Occipital lobe (tissue), 2 donors: Measurements from ENCODE around the gene CD200. TPM values are rescaled to one million over a fixed set of nuclear protein-coding genes. Genes with fewer than 3 reads are reported as not detected.

Experiments
- DNase-seq: peaks from one replicate; lab custom pipeline; 2025; lab: John Stamatoyannopoulos, UW
- total RNA-seq: library from RNA; depleted of rRNA; stranded (reverse); fragments of >200 nt; gene quantifications from one replicate; pipeline ENCODE4 v1.2.3, GENCODE V29; 2014

The CD200 gene
- total RNA-seq, 1 donor from 2014 or later, result 41.6 TPM

DNA sequence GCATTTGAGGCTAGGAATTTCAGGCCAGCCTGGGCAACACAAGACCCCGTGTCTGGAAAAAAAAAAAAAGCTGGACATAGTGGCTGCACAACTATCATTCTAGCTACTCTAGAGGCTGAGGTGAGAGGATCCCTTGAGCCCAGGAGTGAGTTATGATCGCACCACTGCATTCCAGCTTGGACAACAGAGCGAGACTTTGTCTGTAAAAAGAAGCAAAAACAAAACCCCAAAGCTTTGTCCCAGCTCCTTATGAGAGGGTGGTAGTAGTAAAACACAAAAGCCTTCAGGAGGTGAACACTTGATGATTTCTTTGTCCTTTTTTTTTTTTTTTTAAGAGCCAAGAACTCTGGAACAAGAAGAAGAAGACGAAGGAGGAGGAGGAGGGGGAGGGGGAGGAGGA, 1.1 kb upstream of the CD200 start:
- DNase-seq, result no peak

DNA sequence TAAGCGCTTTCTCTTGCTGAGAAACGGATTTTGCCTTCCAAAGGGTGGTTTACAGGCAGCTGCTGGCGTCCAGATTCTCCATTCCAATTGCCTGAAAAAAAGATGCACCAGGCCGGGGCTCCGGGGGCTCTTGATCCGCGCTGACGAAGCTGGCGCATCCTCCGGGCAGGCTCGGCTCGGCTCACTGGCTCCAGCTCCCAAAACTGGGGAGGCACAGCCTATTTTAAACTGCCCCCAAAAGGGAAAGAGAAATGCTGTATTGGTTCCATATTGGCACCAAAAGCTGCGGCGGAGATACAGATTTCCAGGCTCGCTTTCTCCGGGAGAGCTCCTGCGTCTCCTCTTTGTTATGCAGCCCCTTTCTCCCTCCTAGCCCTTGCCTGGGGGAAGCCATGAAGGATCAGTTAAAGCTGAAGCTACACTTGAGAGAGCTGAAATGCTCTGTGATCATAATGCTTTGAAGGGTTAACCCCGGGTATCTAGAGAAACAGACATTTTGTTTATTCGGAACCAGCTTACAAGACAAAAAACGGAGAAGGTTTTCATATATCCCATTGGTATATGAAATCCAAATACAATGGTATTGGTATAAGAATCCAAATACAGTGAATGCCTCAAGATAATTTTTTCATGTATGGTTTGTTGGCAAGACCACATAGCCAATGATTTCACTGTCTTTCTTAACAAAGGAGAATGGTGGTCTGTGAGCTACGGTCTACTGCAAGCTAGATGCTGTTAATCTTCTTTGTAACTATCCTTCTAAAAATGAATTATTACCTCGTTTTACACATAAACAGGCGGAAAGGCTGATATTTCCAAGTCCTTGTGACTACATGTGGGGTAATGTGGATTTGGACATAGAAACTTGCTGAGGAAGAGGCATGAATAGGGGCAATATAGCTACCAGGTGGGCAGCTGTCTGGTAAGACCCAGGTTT, 693 bp downstream of the CD200 start:
- DNase-seq, result peak; percentile 48

DNA sequence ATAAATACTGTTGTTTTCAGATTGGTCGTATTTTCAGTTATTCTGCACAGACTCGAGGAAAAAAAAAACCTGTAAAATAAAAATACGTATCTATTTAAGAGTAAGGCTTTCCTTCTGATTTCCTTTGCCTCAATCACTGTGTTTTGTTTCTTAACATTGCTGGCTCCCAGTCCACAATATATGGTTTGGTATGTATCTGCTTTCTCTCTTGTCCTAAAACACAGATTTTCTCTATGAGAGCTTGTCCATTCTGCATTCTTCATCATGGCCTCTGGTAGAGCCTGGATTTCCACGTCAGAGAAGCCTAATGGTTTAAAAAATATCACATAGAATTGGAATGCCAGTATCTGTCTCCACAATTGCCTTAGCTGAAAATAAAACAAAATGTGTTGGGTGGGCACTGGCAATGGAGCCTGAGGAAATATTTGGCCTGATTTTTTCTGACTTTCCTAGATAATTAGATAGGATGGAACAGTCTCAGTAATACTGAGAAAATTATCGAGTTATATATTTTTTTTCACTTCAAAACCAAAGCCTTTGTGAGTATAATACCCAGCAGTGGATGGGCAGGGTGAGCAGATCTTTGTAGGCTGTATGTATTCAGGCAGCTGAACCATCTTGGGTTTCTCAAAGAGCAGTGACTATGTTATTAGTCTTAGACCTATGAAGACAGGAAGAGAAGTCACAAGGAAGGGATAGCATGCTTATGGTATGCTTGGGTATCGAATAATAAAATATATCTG, 1.9 kb downstream of the CD200 start:
- no peak for DNase-seq

DNA sequence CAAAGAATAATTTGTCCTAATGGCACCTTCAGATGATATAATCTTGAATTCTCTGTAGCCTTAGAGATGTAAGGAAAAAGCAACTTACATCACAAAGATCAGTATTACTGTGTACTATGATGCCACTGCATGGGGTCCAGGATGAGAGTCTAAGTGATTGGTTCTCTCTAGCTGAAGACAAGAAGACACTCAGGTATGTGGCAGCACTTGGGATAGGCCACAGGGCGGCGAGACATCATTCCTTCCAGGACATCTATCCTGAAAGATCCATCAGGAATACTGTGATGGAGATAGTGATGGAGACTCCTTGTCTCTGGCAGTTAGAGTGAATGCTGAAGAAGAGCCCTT, 2.5 kb downstream of the CD200 start:
- DNase-seq, result no peak

DNA sequence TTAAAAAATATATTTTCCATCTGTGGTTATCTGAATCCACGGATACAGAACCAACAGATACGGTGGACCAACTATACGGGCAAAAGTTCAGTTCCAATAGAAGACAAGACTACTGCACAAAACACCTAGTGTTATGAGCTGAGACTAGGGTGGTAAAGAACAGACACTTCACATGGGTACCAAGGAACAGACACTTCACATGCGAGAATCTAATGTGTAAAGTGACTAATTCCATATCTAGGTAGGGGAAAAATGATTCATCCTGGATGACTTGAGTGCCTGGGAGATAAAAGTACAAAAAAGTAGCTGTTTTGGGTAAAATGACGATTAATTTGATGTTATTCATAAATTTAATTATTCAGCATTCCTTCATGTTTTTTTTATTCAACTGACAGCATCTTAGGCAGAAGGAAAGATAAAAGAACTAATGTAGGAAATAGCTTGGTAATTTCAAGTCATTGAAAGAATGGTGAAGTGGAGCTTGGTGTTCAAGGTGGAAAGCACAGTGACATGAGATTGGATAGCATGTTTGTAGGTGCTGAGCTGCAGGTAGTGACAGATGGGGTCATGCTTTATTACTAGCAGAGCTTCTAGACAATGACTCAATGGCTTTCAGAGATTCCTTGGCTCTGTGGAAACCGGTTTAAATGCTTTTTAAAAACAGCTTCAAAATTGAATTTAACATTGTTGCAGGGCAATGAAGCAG, 5.2 kb downstream of the CD200 start:
- DNase-seq, result no peak

DNA sequence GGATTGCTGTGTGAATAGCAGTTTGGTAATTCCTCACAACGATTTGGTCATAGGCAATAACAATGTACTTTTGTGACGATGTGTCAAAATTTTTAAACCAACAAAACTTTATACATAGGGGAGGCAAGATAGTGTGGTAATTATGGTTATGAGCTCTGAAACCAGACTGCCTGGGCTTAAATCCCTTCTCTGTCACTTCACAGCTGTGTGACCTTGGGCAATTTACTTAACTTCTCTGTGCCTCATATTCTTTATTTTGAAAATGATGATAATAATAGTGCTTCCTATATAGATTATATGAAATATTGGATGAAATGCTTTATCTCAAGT, 5.7 kb downstream of the CD200 start:
- DNase-seq, result no peak

DNA sequence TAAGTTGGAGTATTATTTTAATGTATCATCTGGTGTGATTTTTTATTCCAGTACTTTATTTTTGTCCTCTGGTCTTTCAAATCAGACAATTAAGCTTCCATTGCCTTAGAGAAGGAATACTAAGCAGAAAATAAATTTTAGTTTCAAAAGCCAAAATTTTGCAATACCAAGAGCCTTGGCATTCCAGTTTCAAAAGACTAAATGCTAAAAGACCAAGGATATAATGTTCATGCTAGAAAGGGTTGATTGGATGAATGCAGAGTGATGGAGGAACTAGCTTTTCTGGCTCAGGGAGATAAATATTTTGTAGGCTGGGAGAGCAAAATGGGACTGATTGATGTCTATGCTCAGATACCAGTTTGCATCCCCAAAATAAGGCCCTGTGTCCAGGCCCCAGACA, 6.2 kb downstream of the CD200 start:
- DNase-seq, result no peak

DNA sequence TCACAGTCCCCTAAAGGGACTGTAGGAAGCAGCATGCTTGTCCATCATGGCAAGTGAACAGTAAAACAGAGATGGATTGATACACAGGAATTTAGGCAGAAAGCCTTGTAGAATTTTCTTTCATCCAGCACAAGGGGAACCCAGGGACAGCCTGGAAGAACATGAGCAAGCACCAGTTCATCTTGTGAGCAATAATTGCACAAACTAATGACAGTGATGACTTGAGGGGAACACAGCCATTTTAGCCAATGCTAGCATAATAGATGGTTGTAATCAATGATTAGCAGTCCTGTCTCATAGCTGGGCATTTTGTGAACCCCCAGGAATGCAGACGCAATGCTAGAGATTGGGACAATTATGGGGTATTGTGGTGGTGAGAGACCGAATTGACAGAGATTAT, 6.7 kb downstream of the CD200 start:
- DNase-seq, result no peak

DNA sequence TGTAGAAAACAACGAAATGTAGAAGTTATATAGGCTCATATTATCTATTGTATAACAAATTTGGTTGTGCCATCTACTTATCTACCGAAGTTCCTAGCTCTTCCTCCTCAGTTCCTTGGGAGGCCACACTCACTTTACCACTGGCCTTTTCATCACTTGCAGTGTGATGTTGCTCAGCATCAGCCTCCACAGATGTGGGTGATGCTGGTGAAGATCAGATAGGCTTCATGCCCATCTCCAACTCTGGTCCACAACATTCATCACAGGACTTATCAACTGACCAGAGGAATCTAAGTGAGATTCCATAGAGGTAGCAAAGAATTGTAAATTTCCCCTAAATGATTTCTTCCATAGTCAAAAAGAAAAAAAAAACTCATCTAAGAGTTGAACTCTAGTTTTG, 8.4 kb downstream of the CD200 start:
- DNase-seq, result no peak

DNA sequence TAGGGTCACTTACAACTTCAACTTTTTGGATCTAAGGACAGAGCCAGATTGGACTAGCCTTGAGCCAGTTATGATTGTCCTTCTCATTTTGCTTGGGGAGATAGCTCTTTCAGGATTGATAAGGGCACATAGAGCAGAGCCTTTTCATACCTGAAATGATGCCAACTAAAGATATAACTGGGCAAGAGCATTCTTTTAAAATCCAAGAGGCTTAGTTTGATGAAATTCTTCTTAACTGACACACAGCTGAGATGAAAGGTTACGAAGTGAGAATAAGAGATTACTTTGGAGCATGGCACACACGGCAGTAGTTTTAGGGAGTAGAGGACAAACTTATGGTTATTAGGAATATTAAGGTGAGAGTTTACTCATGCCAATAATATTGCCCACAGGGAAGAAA, 12.7 kb downstream of the CD200 start:
- DNase-seq, result no peak

DNA sequence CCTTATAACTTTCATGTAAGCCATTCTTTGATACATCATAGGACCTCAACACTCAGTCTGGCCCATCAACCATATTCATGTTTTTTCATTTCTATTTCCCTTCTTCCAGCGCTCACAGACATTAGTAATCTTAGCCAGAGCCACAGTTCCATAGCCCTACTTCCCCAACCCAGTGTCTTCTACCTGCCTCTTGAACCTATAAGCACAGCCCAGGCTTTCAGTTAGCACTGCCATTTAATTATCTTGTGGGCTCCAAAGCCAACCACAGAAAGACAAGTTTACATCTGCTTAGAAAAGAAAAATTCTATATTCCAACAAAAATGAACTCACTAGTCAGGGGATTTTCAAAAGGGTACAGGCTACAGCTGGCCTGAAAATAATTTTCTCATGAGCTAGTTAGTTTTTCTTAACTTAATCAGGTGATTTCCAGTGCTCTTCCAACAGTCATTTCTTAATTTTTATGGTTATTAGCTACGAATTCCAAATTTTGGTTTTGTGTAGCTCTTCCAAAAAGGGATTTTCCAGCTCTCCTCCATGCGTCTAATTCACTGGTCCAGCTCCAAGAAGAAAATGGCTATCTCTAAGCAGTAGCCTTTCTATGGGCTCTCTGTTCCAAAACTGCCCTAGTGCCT, 13.7 kb downstream of the CD200 start:
- DNase-seq, result no peak

DNA sequence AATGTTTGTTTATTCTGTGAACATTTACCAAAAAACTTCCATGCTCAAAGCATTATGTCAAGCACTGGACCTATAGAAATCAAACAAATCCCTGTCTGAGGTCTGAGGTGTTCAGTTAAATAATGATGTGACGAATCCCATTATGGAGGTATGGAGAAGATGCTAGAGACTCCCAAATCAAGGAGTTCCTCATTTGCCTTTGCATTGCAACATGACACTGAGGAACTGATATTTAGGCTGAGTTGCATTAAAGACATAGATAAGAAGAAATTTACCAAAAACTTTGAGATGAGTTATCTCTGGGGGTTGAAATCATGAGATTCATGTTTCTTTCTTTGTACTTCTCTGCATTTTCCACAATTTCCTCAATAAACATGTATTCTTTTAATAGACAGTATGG, 16.0 kb downstream of the CD200 start:
- DNase-seq, result no peak

DNA sequence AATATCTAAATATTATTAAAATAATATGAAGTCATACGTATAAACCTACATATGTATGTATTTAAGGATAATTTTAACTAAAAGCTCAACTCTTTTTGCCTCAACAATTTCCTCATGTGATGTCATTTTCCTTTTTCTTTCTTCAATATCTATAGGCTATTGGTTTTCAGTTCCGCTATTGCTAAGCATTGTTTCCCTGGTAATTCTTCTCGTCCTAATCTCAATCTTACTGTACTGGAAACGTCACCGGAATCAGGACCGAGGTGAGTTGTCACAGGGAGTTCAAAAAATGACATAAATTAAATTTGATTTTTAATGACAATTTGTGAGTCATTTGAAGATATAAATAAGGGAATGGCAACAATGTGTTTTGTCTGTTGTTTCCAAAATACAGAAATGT, 16.6 kb downstream of the CD200 start:
- no peak for DNase-seq

DNA sequence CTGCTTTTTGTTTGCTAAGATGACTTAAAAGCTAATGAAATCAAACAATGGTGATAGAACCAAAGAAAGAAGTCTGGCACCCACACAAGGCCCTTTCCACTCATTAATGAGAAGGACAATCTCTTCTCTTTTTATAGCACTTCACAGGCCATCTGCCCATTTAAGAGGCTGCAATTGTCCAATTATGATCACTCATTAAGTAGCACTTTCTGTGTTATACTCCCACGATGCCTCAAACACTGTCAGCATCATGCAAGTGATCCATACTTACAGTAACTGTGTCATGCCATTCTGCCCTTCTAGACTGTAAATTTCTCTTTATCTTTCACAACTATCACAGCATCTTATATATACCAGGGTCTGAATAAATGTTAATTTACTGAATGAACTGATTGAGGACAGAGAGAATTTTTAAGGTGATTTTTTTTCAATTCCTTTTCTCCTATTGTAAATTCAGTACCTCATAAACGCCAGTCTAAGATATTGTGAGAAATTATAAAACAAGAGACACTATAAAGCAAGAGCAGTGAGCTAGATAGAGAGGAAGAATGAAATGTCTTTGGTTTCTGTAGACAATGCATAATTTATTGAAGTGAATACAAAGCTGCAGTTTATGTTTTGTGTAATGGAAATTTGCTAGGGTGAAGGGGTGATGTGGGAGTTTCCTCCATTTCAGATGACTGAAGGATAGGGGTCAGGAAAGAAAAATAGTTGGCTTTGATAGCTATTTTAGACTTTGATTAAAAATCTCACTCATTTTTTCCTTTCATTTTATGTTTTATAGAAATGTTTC, 17.3 kb downstream of the CD200 start:
- no peak for DNase-seq

DNA sequence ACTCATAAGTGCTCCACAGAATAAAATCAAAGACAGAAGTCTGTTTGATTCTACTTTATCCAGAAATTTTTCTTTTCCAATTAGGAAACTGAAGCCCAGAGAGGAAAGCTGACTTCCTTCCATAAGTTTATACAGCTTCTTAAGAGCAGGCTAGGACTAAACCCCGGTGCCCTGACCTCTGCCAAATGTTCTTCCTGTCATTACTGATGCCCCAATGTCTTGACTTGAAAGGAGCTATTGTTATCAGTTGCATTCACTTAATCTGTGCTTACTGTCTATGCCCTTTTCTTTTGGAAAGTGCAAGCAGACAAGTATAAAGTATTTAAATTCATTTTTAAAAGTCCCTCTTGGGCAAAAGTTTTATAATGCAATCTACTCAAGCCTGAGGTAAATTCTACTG, 18.1 kb downstream of the CD200 start:
- no peak for DNase-seq

DNA sequence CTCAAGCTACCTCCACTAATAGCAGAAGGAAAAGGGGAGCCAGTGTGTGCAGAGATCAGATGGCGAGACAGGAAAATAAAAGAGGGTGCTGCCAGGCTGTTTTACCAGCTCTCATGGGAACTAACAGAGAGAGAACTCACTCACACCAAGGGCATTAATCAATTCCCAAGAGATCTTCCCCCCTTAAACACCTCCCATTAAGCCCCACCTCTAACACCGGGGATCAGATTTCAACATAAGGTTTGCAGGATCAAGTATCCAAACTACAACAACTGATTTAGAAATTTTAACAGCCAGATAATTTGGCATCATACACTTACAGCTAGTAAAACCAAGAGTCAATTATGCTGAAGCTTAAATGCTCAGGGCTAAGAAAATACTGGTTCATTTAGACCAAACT, 18.9 kb downstream of the CD200 start:
- no peak for DNase-seq

DNA sequence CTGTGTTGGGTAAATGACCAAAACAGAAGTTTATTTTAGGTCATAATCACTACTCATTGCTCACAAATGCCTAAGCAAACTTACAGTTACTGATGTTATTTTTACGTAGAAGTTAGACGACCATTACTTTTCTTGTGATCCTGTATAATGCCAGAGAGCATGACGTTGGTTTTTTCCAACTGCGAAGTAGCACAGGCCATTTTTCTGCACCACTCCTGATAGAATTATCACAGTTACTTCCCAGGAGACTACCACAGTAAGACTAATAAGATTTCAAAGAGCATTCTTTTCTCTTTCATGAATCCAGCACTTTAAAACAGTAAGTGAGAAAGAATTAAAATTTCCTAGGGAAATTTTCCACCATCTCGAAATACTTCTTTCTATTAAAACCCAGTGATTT, 19.8 kb downstream of the CD200 start:
- no peak for DNase-seq

DNA sequence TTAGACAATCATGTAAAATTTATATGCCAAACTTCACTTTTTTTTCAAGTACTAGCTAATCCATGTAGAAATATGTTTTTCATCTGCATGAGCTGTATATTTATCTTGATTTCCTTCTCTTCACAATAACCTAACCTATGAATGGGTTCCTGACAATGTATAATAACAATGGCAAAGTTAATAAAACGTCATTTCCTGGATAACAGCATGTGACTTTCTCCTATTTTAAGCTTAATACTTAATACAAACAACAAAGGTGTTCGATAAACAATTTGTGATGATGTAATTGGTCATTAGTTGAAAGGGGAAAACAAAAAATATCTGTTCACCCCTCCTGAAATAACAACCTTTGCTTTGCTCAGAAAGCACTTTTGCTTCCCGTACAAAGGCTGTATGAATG, 20.4 kb downstream of the CD200 start:
- no peak for DNase-seq

DNA sequence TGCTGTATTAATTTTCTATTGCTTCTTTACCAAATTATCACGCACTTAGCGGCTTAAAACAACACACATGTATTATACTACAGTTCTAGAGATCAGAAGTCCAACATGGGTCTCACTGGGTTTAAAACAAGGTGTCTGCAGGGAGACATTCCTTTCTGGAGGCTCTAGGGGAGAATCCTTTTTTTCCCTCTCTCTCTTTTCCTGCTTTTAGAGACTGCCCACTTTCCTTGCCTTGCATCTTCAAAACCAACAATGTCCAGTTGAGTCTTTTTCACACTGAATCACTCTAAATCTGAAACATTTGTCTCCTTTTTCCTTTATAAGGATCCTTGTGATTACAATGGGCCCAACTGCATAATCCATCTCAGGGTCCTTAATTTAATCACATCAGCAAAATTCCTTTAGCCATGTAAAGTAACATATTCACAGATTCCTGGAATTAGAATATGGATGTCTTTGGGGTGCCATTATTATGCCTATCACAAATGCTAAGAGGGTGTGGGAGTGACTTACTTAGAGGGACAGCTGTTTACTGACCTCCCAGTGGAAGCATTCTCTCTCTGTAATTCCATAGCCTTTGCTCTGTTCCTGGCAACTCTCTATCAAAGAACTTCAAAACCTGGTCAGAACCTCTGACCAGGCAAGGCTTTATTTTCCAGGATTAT, 21.8 kb downstream of the CD200 start:
- no peak for DNase-seq

DNA sequence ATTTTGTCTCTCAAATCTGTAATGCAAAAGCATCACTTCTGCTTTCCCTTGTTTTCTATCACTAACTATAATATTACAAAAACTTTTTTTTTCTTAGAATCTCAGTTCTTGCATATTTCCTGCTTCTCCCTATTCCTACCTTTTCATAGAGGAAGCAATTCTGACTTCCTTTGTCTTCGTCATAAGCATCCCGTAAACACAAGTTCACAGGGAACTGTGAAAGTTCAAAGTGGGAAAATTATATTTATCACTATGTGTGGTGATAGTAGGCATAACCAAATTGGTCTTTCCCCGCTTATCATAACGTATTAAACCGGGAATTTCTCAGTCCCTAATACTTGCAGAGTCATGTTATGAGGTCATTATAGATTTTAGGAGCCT, 22.3 kb downstream of the CD200 start:
- no peak for DNase-seq
